Ovary (tissue), 3 donors: ENCODE results near the gene UNC5B.

Experiments
- POLR2A ChIP-seq: fragments of 450-650 bp; IDR thresholded peaks from one replicate; pipeline ENCODE4 v1.6.1; 2017; ENCODE audit warnings: antibody characterized with exemption, mild to moderate bottlenecking, moderate library complexity
- TF ChIP-seq, protein P1 (sequence below), 3 donors: fragments of 450-650 bp in 2 of 3; fragments of 200-600 bp in 1 of 3; IDR thresholded peaks; one replicate each; pipeline versions ENCODE4 v1.5.1 to v1.8.0; 2016 to 2022; ENCODE audit warnings: antibody characterized with exemption in 3 of 3, mild to moderate bottlenecking in 1 of 3
- donor health status: DM: no; HTN: no; CAD: no.

GRCh38 chr10:71324743-71325142 lies 112.4 kb downstream of the UNC5B start:
- TF ChIP-seq, protein P1, sequence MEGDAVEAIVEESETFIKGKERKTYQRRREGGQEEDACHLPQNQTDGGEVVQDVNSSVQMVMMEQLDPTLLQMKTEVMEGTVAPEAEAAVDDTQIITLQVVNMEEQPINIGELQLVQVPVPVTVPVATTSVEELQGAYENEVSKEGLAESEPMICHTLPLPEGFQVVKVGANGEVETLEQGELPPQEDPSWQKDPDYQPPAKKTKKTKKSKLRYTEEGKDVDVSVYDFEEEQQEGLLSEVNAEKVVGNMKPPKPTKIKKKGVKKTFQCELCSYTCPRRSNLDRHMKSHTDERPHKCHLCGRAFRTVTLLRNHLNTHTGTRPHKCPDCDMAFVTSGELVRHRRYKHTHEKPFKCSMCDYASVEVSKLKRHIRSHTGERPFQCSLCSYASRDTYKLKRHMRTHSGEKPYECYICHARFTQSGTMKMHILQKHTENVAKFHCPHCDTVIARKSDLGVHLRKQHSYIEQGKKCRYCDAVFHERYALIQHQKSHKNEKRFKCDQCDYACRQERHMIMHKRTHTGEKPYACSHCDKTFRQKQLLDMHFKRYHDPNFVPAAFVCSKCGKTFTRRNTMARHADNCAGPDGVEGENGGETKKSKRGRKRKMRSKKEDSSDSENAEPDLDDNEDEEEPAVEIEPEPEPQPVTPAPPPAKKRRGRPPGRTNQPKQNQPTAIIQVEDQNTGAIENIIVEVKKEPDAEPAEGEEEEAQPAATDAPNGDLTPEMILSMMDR (IDR thresholded peaks at IDR 0.05): no peak
- TF ChIP-seq POLR2A: no peak
